GM19372 (cell line): Measurements from ENCODE around the gene KL.

Source experiments
- ATAC-seq: cut with Tn5 transposase; IDR thresholded peaks from one replicate; pipeline ENCODE4 v1.9.1; 2021; ENCODE audit warnings: mild to moderate bottlenecking, low read depth, moderate library complexity; ENCODE audit not compliant: unreplicated experiment

KL gene

DNA sequence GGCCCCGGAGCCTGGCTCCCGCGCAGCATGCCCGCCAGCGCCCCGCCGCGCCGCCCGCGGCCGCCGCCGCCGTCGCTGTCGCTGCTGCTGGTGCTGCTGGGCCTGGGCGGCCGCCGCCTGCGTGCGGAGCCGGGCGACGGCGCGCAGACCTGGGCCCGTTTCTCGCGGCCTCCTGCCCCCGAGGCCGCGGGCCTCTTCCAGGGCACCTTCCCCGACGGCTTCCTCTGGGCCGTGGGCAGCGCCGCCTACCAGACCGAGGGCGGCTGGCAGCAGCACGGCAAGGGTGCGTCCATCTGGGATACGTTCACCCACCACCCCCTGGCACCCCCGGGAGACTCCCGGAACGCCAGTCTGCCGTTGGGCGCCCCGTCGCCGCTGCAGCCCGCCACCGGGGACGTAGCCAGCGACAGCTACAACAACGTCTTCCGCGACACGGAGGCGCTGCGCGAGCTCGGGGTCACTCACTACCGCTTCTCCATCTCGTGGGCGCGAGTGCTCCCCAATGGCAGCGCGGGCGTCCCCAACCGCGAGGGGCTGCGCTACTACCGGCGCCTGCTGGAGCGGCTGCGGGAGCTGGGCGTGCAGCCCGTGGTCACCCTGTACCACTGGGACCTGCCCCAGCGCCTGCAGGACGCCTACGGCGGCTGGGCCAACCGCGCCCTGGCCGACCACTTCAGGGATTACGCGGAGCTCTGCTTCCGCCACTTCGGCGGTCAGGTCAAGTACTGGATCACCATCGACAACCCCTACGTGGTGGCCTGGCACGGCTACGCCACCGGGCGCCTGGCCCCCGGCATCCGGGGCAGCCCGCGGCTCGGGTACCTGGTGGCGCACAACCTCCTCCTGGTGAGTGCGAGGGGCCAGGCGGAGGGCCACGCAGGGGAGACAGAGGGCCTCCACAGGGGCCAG is at the start of gene KL:
Gene KL (plus strand): TSS at position 10 of the 909 bp plus-strand sequence. CDS start 18 bp downstream, at position 28.
- peak; percentile 36 for ATAC-seq

GRCh38 chr13:32967584-32968182 is 48.5 kb upstream of the KL start:
- no peak for ATAC-seq

DNA sequence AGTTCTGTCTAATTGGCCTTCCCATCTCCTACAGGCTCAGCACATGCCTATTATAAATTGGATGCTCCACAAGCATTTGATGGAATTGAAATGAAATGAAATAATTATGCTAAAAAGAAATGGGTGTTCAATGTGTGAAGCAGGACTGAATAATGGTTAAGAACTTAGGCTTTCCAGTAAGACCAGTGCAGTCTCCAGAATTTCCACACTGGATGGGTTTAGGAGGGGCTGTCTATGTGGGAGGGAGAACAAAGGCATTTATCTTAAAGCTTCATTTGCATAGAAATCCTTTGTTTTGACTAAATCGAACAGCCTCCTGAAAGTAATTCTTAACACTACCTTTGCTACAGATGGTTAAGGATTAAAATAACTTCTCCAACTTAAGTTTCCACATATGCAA is 47.9 kb upstream of the KL start:
- ATAC-seq: no peak

- ATAC-seq: no peak
Measured at GRCh38 chr13:32968793-32969192, 47.4 kb upstream of the KL start.

DNA sequence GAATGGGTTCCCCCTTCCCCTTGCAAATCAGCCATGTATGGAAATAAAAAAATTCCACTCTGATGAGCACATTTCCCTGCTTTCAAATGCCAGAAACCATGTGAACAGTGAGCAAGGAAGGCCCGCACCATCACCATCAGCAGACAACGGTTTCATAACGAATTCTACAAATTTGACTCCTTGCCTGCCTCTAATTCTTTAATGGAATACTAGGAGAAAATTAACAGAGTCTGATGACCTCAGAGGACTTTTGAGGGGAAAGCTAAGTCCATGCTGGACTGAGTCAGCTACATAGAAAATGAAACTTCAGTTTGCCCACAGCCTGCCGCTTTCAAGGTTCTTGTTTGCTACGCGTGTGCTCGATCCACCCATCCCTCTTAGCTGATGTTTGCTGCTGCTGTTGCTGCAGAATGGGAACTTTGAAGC is 46.7 kb upstream of the KL start:
- peak; percentile 89 for ATAC-seq

DNA sequence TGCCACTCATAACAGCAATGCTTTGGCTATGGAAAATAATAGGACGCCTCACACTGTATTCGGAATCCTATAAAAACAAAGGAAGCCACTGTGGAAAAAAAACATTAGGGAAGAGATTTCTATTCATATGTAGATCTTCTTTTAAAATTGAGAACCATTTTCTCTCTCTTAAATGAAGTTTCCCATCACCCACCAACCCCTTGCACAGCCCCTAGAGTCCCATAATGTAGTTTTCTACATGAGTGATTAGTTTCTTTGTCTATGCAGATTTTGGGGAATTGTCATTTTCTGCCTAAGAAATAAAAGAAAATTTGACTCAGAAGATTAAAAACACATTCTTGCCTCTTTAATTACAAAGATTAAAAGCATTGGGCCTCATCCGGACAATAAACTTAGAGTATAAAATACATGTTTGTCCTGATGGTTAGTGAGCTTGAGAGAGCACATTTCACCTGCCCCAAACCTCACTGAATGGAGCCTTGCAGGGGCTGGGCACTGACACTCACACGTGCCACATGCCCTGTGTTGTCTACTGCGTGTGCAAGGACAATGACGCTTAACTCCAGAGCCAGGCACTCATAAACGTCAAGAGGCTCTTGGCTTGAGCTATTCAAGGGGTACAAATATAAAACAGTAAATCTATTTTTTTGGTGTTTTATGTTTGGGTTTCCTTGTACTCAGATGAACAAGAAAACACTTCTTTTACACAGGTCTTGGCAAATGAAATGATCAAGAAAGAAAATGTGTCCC is 40.0 kb upstream of the KL start:
- ATAC-seq: no peak

DNA sequence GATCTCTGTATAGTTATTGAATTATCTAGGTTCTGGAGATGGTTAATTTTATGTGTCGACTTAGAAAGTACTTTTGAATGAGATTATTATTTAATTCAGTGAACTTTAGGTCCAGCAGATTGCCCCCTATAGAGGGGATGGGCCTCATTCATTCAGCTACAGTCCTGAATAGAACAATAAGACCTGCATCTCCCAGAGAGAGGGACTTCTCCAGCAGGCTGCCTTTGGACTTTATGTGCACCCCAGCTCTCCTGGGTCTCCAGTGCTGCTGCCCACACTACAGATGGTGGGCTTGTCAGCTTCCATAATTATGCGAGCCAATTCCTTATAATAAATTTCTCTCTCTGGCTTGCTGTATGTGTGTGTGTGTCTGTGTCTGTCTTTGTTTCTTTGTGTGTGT is 39.3 kb upstream of the KL start:
- no peak for ATAC-seq

- no peak for ATAC-seq
Measured at GRCh38 chr13:32977321-32977720, 38.9 kb upstream of the KL start.

- ATAC-seq: no peak
Measured at GRCh38 chr13:32978278-32978677, 37.9 kb upstream of the KL start.

GRCh38 chr13:32983058-32983457 is 33.2 kb upstream of the KL start:
- ATAC-seq: no peak

DNA sequence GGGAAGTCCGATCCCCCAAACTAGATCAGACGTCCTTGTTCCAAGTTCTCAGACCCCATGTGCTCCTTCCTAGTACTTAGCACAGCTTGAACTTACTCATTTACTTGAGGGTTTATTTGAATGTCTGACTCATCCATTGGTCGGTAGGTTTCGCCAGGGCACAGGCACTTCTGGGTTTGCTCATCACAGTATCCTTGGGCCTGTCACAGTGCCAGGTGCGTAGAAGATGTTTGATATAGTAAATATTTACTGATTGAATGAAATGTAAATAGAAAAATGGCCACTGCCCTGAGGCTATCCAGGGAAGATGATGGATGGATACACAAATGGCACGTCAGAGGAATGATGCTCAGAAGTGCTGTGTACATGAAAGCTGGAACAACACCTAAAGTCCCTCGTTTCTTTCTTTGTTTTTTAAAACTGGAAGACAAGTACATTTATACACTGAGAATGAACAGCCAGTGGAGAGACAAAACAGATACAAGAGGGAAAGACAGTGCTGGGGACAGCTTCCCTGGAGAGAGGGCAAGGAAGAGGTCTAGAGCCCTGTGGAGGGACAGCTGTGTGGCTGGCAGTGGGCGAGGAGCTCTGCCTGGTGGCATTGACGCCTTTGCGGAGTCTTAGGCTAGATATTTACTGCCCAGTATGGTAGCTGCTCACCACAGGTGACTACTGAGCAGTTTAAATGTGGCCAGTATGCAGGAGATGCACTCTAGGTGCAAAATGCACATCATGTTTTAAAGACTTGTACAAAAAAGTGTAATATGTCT is 31.2 kb upstream of the KL start:
- no peak for ATAC-seq

- no peak for ATAC-seq
Measured at GRCh38 chr13:32986552-32986951, 29.7 kb upstream of the KL start.

DNA sequence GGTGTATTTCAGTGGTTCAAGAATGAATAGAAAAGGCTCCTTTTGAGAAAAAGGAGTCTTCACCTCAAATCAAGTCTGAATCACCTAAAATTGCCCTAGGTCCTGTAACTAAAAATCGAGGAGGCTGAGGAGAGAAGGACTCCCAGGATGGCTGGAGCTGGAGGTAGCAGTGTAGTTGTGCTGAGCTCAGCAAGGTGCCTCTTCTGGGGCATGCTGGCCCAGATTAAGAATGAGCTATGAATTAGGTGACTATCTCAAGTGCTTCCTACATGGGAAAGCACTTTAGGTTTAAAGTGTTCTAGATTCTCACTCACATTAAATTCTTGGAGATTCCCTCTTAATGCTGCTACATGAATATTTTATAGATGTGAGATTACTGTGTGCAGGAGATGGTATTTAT is 28.8 kb upstream of the KL start:
- ATAC-seq: no peak

GRCh38 chr13:32988608-32989289 is 27.5 kb upstream of the KL start:
- ATAC-seq: no peak

DNA sequence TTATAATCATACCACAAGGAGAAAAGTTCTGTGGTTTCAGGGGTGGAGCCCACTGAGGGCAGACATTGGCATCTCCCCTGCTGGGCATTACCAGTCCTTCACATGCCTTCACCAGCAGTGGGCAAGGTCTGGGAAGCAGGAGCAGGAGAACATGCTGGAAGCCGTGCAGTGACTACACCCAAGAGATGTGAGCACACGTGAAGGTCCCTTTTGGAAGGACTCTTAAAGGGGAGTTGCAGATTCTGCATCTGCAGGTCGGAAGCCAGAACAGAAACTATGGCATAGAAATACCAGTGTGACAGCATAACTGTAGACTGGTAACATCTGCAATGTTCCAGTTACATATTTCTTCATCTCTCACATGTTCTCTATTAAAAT is 26.9 kb upstream of the KL start:
- ATAC-seq: no peak

GRCh38 chr13:32989942-32990341 is 26.3 kb upstream of the KL start:
- ATAC-seq: no peak

DNA sequence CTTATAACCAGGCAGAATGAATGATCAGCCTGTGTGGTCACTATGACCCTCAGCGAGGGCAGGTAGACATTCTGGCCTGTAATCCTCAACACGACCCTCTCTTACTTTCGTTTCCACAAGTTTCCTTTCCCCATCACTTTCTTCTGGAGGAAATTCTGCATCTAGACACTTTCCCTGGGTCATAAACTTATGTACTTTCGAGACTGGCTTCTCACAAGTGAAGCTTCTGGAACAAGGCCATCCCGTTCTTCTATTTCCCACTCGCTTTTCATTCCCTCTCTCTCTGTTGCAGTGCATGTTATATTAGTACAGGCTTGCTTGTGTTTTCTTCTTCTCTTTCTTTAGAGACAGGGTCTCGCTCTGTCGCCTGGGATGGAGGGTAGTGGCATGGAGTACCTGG is 23.1 kb upstream of the KL start:
- no peak for ATAC-seq

DNA sequence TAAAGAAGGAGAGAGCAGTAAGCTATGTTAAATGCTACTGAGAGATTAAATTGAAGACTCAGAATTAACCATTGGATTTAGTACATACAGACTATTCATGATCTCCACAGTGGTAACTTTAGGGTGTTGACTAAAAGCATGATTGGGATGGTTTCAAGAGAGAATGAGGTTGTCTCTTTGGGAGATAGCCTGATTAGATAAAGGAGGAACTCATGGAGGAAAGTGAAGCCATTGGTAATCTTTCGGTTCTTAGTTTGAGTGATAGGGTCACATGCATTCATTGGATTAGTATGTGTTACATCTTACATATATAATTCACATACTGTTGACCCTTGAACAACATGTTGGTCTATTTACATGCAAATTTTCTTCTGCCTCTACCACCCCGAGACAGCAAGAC is 18.8 kb upstream of the KL start:
- no peak for ATAC-seq

DNA sequence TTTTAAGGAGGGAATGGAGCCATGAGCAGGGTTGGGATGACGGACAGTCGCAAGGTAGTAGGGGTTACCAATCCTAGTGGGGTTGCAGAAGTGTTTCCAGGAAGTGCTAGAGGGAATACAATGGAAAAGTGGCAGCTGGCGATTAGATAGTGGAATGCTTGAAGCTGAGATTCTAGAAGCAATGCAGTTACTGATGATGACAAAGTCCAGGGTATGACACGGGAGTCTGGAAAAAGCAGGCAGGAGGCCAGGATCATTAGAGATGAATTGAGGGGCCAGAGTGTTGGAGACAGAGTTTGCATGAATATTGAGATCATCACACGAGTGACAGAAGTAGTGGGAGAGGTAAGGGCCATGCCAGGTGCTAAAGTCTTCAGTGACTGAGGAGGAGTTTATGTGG is 17.3 kb upstream of the KL start:
- no peak for ATAC-seq

- no peak for ATAC-seq
Measured at GRCh38 chr13:33000365-33000764, 15.9 kb upstream of the KL start.
